Measurements from ENCODE around the gene CACTIN. TPM values are rescaled to one million over a fixed set of nuclear protein-coding genes. Genes with fewer than 3 reads are reported as not detected.
A peak's percentile ranks its signal among the peaks of the same experiment; 100 is the strongest.

CACTIN gene
- total RNA-seq, 4 donors from 2014 or later, result 22.6 to 29.9 (median 27.9) TPM

GRCh38 chr19:3656747-3657394 is 30.3 kb upstream of the CACTIN start:
- DNase-seq (ENCODE audit: low spot score in 2 of 2), result no peak
- no peaks in the 10 kb centered on the region for H3K4me1 ChIP-seq
- TF ChIP-seq CTCF (IDR thresholded peaks at IDR 0.05), result no peak
- no peak for TF ChIP-seq POLR2A (IDR thresholded peaks at IDR 0.05)
- TF ChIP-seq EP300 (IDR thresholded peaks at IDR 0.05), result no peak
- TF ChIP-seq POLR2AphosphoS5 (IDR thresholded peaks at IDR 0.05), result no peak
- H3K36me3 ChIP-seq, result peaks cover 87% of the 10 kb centered on the region
- H3K27ac ChIP-seq, result no peak overlapping the region
- H3K27me3 ChIP-seq, result no peaks in the 10 kb centered on the region
- no peaks in the 10 kb centered on the region for H3K9me3 ChIP-seq
- H3K4me3 ChIP-seq, result no peak overlapping the region
- 94% methylated on average over 15 of the region's 19 CpGs for WGBS

- DNase-seq (ENCODE audit: low spot score in 2 of 2), result no peak
- no peak overlapping the region for H3K27ac ChIP-seq
- no peak overlapping the region for H3K4me3 ChIP-seq
- no peaks in the 10 kb centered on the region for H3K4me1 ChIP-seq
- TF ChIP-seq POLR2A (IDR thresholded peaks at IDR 0.05) (no peak), EP300 (IDR thresholded peaks at IDR 0.05) (no peak), CTCF (IDR thresholded peaks at IDR 0.05) (no peak), POLR2AphosphoS5 (IDR thresholded peaks at IDR 0.05) (no peak)
- no peaks in the 10 kb centered on the region for H3K9me3 ChIP-seq
- WGBS, result 84% methylated on average over 19 of the region's 36 CpGs
- peaks cover 87% of the 10 kb centered on the region for H3K36me3 ChIP-seq
- no peaks in the 10 kb centered on the region for H3K27me3 ChIP-seq
These were observed 29.6 kb upstream of the CACTIN start for GRCh38 chr19:3656073-3656746.

GRCh38 chr19:3655402-3656072 is 28.9 kb upstream of the CACTIN start:
- Histone ChIP-seq H3K4me3 (no peak overlapping the region), H3K4me1 (no peaks in the 10 kb centered on the region), H3K27ac (peak overlapping the region; percentile 41), H3K36me3 (peaks cover 84% of the 10 kb centered on the region), H3K9me3 (no peaks in the 10 kb centered on the region), H3K27me3 (no peaks in the 10 kb centered on the region)
- no peak for DNase-seq (ENCODE audit: low spot score in 2 of 2)
- WGBS, result 90% methylated on average over 10 of the region's 25 CpGs
- TF ChIP-seq POLR2A (IDR thresholded peaks at IDR 0.05), result no peak

GRCh38 chr19:3653865-3654513 is 27.4 kb upstream of the CACTIN start:
- H3K4me1 ChIP-seq, result no peaks in the 10 kb centered on the region
- DNase-seq (ENCODE audit: low spot score in 2 of 2), result no peak
- H3K36me3 ChIP-seq, result peaks cover 78% of the 10 kb centered on the region
- no peak for TF ChIP-seq EP300 (IDR thresholded peaks at IDR 0.05)
- TF ChIP-seq POLR2A (IDR thresholded peaks at IDR 0.05), result no peak
- TF ChIP-seq POLR2AphosphoS5 (IDR thresholded peaks at IDR 0.05), result no peak
- TF ChIP-seq CTCF (IDR thresholded peaks at IDR 0.05), result no peak
- H3K27me3 ChIP-seq, result no peaks in the 10 kb centered on the region
- H3K27ac ChIP-seq, result no peak overlapping the region
- no peak overlapping the region for H3K4me3 ChIP-seq
- no peaks in the 10 kb centered on the region for H3K9me3 ChIP-seq
- 95% methylated on average over 17 of the region's 20 CpGs for WGBS

GRCh38 chr19:3653081-3653795 is 26.6 kb upstream of the CACTIN start:
- H3K36me3 ChIP-seq, result peaks cover 75% of the 10 kb centered on the region

More at GRCh38 chr19:3653081-3653795, 26.6 kb upstream of the CACTIN start:
- no peak overlapping the region for H3K27ac ChIP-seq
- H3K4me3 ChIP-seq, result no peak overlapping the region
- TF ChIP-seq POLR2A (IDR thresholded peaks at IDR 0.05), result no peak
- TF ChIP-seq EP300 (IDR thresholded peaks at IDR 0.05), result no peak
- TF ChIP-seq POLR2AphosphoS5 (IDR thresholded peaks at IDR 0.05), result no peak
- TF ChIP-seq CTCF (IDR thresholded peaks at IDR 0.05), result no peak
- no peak for DNase-seq (ENCODE audit: low spot score in 2 of 2)
- no peaks in the 10 kb centered on the region for H3K27me3 ChIP-seq
- H3K4me1 ChIP-seq, result no peaks in the 10 kb centered on the region
- 98% methylated on average over 7 of the region's 37 CpGs for WGBS
- H3K9me3 ChIP-seq, result no peaks in the 10 kb centered on the region

Data from suprapubic skin (tissue), 4 donors.